Stomach (tissue), 9 donors: ENCODE measurements around the gene PFKP. TPM values are rescaled to one million over a fixed set of nuclear protein-coding genes. Genes with fewer than 3 reads are reported as not detected.

ENCODE experiments used
- DNase-seq, 2 donors: peaks; one replicate each; pipeline versions ENCODE4 v3.0.0 to v3.0.0-alpha.2; 2013 to 2019
- H3K27ac ChIP-seq, 5 donors: fragments of 200-600 bp in 4 of 5; sonication (generic) in 4 of 5; one replicate each; pipeline ENCODE4 v1.5.1; 2013 to 2019; ENCODE audit warnings: mild to moderate bottlenecking in 1 of 5, moderate library complexity in 1 of 5
- H3K27me3 ChIP-seq, 3 donors: fragments of 200-600 bp; sonication (generic); one replicate each; pipeline ENCODE4 v1.5.1; 2017 to 2019; ENCODE audit warnings: mixed run types in 1 of 3
- H3K36me3 ChIP-seq, 4 donors: fragments of 200-600 bp; sonication (generic); 1 replicate in 3 of 4; 2 replicates in 1 of 4; pipeline ENCODE4 v1.5.1; 2016 to 2019
- H3K4me1 ChIP-seq, 4 donors: fragments of 200-600 bp; sonication (generic); one replicate each; pipeline ENCODE4 v1.5.1; 2016 to 2019
- H3K4me3 ChIP-seq, 4 donors: fragments of 200-600 bp; sonication (generic) in 3 of 4; one replicate each; pipeline ENCODE4 v1.5.1; 2016 to 2019; ENCODE audit warnings: mild to moderate bottlenecking in 1 of 4
- H3K9me3 ChIP-seq, 4 donors: fragments of 200-600 bp; sonication (generic); one replicate each; pipeline ENCODE4 v1.5.1; 2016 to 2019
- EP300 ChIP-seq: sonication (generic); formaldehyde crosslinking; IDR thresholded peaks from one replicate; pipeline ENCODE4 v1.6.1; 2017; ENCODE audit warnings: antibody characterized with exemption
- POLR2A ChIP-seq, 4 donors: fragments of 450-650 bp; IDR thresholded peaks; one replicate each; pipeline ENCODE4 v1.6.1; 2016; ENCODE audit warnings: antibody characterized with exemption in 4 of 4, control low read depth in 2 of 4, mild to moderate bottlenecking in 1 of 4, moderate library complexity in 1 of 4
- POLR2AphosphoS5 ChIP-seq, 3 donors: sonication (generic); formaldehyde crosslinking; IDR thresholded peaks; one replicate each; pipeline ENCODE4 v1.6.1; 2016; ENCODE audit warnings: antibody characterized with exemption in 3 of 3
- WGBS, 5 donors: extraction: QIAGEN DNeasy Blood & Tissue Kit in 3 of 5; methylation state at CpG; one replicate each; pipeline versions ENCODE4 v1.1.5 to v1.1.7; 2013 to 2018; 5-methylcytosine and 5-hydroxymethylcytosine counted together
- intact Hi-C: fragments of 100-400 bp; cut with DNase I; formaldehyde crosslinking; loops from one replicate; pipeline ENCODE4 v1.15.1; 2023; ENCODE audit warnings: low total_unique reads
- polyA plus RNA-seq, 3 donors: library from polyadenylated mRNA; stranded (reverse); fragments of 200-250 nt; gene quantifications; one replicate each; pipeline ENCODE4 v1.2.3, GENCODE V29; 2013
- total RNA-seq, 5 donors: library from RNA; depleted of rRNA; stranded (reverse); fragments of >200 nt; gene quantifications; one replicate each; pipeline versions ENCODE4 v1.1.0 to v1.2.3, GENCODE V29; 2014 to 2016
- TF ChIP-seq, protein P1 (sequence below), 7 experiments: fragments of 450-650 bp in 4 of 7; fragments of 200-600 bp in 3 of 7; sonication (generic) in 3 of 7; IDR thresholded peaks; one replicate each; pipeline ENCODE4 v1.5.1; 2016 to 2019; ENCODE audit warnings: antibody characterized with exemption in 7 of 7, control low read depth in 2 of 7, mild to moderate bottlenecking in 1 of 7
- donor health status: healthy with polysubstance abuse.
- donor health status: Bipolar disorder and iron deficiency.
- donor health status: healthy.

Gene PFKP
- total and polyA plus RNA-seq, 8 donors, result 11.2 to 155 (median 29.4) TPM

DNA sequence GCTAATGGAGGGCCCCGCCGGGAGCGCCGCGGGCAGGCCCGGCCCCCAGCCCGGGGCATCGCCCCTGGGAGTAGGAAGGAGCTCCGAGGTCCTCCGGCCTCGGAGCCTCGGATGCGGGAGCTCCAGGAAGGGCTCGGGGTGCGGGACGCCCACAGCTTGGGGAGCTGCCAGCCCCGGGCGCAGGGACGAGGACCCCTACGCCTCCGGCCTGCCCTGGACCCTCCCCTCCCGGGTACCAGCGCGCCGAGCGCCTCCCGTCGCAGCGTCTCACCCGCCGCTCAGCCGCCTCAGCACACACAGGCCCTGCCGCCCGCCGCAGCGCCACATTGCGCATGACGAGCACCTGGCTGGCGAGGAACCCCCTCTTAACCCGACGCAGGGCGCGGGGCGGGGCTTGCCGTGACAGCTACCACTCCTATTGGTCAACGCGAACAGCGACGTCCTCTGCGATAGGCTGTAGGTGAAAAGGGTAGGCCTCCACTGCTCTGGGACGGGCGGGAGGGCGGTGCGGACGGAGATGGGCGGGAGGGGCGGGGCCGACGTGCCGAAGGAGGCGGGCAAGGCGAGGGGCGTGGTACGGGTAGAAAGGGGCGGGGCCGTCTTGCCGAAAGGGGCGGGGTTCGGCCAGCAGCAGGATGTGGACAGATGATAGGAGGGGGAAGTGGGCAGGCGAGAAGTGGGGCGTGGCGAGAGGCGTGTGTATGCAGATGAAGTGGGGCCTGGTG is 105.3 kb downstream of the PFKP start, which contains the start of gene PITRM1:
Gene PITRM1 (minus strand): TSS at position 337 of the 725 bp plus-strand sequence. CDS start 10 bp downstream, at position 327.
- WGBS, 5 donors, result 0 to 1% (median 1%) methylated on average over 32 to 73 of the region's 73 CpGs
- intact Hi-C loops, result no loop called here
- TF ChIP-seq EP300 (no peak), POLR2A (IDR thresholded peaks at IDR 0.05) (peak in 2 of 4 donors; percentile 88 to 95), POLR2AphosphoS5 (IDR thresholded peaks at IDR 0.05) (peak; percentile 100)
- TF ChIP-seq, protein P1, sequence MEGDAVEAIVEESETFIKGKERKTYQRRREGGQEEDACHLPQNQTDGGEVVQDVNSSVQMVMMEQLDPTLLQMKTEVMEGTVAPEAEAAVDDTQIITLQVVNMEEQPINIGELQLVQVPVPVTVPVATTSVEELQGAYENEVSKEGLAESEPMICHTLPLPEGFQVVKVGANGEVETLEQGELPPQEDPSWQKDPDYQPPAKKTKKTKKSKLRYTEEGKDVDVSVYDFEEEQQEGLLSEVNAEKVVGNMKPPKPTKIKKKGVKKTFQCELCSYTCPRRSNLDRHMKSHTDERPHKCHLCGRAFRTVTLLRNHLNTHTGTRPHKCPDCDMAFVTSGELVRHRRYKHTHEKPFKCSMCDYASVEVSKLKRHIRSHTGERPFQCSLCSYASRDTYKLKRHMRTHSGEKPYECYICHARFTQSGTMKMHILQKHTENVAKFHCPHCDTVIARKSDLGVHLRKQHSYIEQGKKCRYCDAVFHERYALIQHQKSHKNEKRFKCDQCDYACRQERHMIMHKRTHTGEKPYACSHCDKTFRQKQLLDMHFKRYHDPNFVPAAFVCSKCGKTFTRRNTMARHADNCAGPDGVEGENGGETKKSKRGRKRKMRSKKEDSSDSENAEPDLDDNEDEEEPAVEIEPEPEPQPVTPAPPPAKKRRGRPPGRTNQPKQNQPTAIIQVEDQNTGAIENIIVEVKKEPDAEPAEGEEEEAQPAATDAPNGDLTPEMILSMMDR (IDR thresholded peaks at IDR 0.05), result no peak
- H3K36me3 ChIP-seq, result peaks cover 24 to 28% (median 24%) of the 10 kb centered on the region in 4 donors
- H3K9me3 ChIP-seq, result no peaks in the 10 kb centered on the region
- peak within 1 kb of the TSS; percentile 88 to 93 (median 91) for H3K27ac ChIP-seq
- peak within 1 kb of the TSS; percentile 62 to 86 (median 74) for H3K4me3 ChIP-seq
- no peaks in the 10 kb centered on the region for H3K27me3 ChIP-seq
- DNase-seq, result peak; percentile 99 to 100
- H3K4me1 ChIP-seq, result peaks cover 7 to 26% (median 21%) of the 10 kb centered on the region in 4 donors

DNA sequence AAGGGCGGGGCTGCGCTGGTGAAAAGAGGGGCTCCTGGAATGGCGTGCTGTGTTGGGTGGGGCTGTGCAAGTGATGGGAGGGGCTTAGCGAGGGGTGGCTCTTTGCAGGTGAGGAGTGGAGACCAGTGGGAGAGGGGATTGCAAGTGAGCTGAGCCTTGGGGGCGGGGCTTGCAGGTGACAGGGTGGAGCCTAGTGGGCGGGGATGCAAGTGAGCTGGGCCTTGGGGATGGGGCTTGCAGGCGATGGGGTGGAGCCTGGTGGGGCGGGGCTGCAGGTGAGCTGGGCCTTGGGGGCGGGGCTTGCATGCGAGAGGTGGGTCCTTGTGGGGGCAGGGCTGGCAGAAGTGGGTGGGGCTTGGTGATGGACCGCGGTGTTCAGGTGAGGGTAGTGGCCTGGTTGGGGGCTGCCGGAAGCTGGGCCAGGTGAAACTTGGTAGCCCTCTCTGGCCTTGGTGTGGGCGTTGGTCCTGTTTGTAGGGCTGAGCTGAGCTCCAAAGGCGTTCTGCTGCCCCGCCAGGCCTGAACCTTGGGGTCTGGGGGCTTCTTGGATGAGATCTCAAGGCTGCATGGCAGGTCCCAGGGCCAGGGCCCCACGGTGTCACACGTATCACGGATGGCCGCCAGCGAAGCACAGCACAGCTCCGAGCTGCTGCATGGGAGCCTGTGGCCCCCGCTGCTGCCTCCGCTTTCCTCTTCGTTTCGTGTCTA is 106.0 kb downstream of the PFKP start:
- H3K27ac ChIP-seq, result peak overlapping the region in 4 of 5 donors; percentile 70 to 93 (median 92)
- no peaks in the 10 kb centered on the region for H3K9me3 ChIP-seq
- intact Hi-C loops, result no loop called here
- H3K36me3 ChIP-seq, result peaks cover 17 to 21% (median 18%) of the 10 kb centered on the region in 4 donors
- peaks cover 7 to 26% (median 21%) of the 10 kb centered on the region in 4 donors for H3K4me1 ChIP-seq
- TF ChIP-seq EP300, result no peak
- no peak for TF ChIP-seq POLR2AphosphoS5 (IDR thresholded peaks at IDR 0.05)
- TF ChIP-seq, protein P1 (IDR thresholded peaks at IDR 0.05), result no peak
- TF ChIP-seq POLR2A (IDR thresholded peaks at IDR 0.05), result no peak
- DNase-seq, result peak in 1 of 2 donors; percentile 94
- no peaks in the 10 kb centered on the region for H3K27me3 ChIP-seq
- WGBS, 5 donors, result 35 to 41% (median 39%) methylated on average over 21 to 26 of the region's 26 CpGs
- H3K4me3 ChIP-seq, result peak overlapping the region; percentile 62 to 86 (median 74)

DNA sequence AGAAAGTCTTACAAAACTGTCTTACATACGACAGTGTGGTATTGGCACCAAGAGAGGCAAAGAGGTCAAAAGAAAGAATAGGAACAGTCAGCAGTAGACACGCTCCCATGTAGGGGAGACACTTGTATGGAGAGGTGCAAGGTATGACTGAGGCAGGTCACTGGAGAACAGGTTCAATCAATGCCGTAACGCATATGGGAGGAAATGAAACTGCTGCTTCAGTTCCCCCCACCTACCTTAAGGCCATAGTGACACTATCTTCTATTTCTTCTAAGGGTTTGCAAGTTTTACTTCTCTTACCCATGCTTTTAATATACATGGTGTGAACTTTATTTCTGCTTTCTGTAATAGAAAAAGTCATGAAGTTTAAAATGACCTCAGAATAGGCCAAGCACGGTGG is 110.7 kb downstream of the PFKP start:
- H3K9me3 ChIP-seq, result no peaks in the 10 kb centered on the region
- 86 to 94% (median 90%) methylated on average over 5 of the region's 5 CpGs for WGBS, 5 donors
- TF ChIP-seq, protein P1 (IDR thresholded peaks at IDR 0.05), result no peak
- TF ChIP-seq POLR2AphosphoS5 (IDR thresholded peaks at IDR 0.05) (no peak), EP300 (no peak)
- H3K4me1 ChIP-seq, result peaks cover 0 to 10% (median 8%) of the 10 kb centered on the region in 4 donors
- intact Hi-C loops, result no loop called here
- no peak overlapping the region for H3K4me3 ChIP-seq
- H3K27ac ChIP-seq, result no peak overlapping the region
- DNase-seq, result no peak
- H3K27me3 ChIP-seq, result peaks cover 0 to 6% (median 0%) of the 10 kb centered on the region in 3 donors
- H3K36me3 ChIP-seq, result no peaks in the 10 kb centered on the region

DNA sequence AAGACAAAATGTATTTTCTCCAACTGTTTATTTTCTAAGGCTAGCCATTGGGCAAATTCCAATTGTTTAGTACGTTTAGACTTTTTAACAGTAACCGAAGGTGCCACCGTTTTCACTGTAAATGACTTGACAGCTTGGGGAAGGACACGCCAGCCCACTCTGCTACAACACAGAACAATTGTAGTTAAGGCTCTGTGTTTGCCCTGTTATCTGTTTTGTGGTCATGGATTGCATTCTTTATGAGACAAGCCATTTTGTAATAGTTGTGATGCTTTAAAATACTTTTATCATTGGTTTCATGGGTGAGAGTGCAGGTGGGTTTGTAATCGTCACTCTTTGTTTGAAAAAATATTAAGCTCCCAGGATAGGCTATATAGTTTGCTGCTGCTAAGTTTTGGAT is 111.8 kb downstream of the PFKP start:
- no peaks in the 10 kb centered on the region for H3K4me1 ChIP-seq
- DNase-seq, result no peak
- TF ChIP-seq EP300 (no peak), POLR2AphosphoS5 (IDR thresholded peaks at IDR 0.05) (no peak)
- no peak overlapping the region for H3K27ac ChIP-seq
- H3K9me3 ChIP-seq, result no peaks in the 10 kb centered on the region
- peaks cover 0 to 9% (median 0%) of the 10 kb centered on the region in 3 donors for H3K27me3 ChIP-seq
- H3K4me3 ChIP-seq, result no peak overlapping the region
- intact Hi-C loops, result no loop called here
- 69 to 80% (median 73%) methylated on average over 5 of the region's 5 CpGs for WGBS, 5 donors
- H3K36me3 ChIP-seq, result no peaks in the 10 kb centered on the region
